Measurements from ENCODE around the gene FAM204A.

Gene FAM204A

DNA sequence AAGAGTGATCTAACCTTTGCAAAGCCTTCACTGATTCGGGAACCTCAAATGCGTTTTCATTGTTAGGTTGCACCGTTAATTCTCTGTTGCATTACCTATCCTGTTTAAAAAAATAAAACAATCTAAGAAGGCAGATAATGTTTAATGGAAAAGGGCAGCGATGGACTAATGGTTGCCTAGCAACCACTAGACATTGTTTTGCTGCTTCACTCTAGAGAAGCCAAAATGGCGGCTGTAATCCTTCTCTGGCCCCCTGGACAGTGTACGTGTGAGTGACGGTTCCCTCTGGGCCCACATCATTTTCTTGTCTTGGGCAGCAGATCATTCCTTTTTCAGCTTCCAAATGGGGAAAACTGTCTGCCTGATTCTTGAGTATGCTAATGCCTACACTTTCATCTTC is 43.3 kb downstream of the FAM204A start:
- no peaks in the 10 kb centered on the region for H4K20me1 ChIP-seq (ENCODE audit: insufficient read depth, low read length)
- no peaks in the 10 kb centered on the region for H3K4me1 ChIP-seq (ENCODE audit: insufficient read depth, low read length)
- no peak overlapping the region for H3K4me3 ChIP-seq (ENCODE audit: low read depth in 1 of 2, low read length in 2 of 2)
- H3K27me3 ChIP-seq (ENCODE audit: insufficient read depth, low read length, poor library complexity), result no peaks in the 10 kb centered on the region
- DNase-seq (no peak), ATAC-seq (ENCODE audit: insufficient read depth, low read depth) (no peak)
- no peak overlapping the region for H2AFZ ChIP-seq (ENCODE audit: low read depth, low read length)
- H3K27ac ChIP-seq (ENCODE audit: low read length), result no peak overlapping the region
- H3K36me3 ChIP-seq (ENCODE audit: insufficient read depth, low read length), result no peaks in the 10 kb centered on the region
- no peaks in the 10 kb centered on the region for H3K79me2 ChIP-seq (ENCODE audit: insufficient read depth, low read length)
- H3K9me3 ChIP-seq (ENCODE audit: insufficient read depth, low read length, severe bottlenecking), result no peaks in the 10 kb centered on the region
- TF ChIP-seq EZH2 (IDR thresholded peaks at IDR 0.05; ENCODE audit: borderline replicate concordance, low read depth, low read length, severe bottlenecking), result no peak
- TF ChIP-seq, protein P1, sequence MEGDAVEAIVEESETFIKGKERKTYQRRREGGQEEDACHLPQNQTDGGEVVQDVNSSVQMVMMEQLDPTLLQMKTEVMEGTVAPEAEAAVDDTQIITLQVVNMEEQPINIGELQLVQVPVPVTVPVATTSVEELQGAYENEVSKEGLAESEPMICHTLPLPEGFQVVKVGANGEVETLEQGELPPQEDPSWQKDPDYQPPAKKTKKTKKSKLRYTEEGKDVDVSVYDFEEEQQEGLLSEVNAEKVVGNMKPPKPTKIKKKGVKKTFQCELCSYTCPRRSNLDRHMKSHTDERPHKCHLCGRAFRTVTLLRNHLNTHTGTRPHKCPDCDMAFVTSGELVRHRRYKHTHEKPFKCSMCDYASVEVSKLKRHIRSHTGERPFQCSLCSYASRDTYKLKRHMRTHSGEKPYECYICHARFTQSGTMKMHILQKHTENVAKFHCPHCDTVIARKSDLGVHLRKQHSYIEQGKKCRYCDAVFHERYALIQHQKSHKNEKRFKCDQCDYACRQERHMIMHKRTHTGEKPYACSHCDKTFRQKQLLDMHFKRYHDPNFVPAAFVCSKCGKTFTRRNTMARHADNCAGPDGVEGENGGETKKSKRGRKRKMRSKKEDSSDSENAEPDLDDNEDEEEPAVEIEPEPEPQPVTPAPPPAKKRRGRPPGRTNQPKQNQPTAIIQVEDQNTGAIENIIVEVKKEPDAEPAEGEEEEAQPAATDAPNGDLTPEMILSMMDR (IDR thresholded peaks at IDR 0.05; ENCODE audit: borderline replicate concordance, extremely low read depth, low read length, poor library complexity, severe bottlenecking), result no peak
- H3K4me2 ChIP-seq (ENCODE audit: insufficient read depth, low read length), result no peak overlapping the region
- H3K9ac ChIP-seq (ENCODE audit: low read depth, low read length), result no peak overlapping the region

DNA sequence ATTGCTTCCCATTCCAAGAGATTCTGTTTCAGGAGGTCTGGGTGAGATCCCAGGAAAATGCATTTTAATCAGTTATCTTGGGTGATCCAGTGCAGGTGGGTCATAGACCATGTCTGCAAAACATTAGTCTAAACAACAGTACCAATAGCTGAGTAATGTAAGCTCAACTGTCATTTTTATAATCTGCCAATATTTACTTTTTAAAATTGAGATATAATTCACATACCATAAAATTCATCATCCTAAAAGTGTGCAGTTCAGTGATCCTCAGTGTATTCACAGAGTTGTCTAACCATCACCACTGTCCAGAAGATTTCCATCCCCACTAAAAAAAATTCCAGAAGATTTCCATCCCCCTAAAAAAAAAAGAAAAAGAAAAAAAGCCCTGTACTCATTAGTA is 51.0 kb downstream of the FAM204A start:
- ATAC-seq (ENCODE audit: insufficient read depth, low read depth) (no peak), DNase-seq (no peak)
- no peaks in the 10 kb centered on the region for H4K20me1 ChIP-seq (ENCODE audit: insufficient read depth, low read length)
- H3K9me3 ChIP-seq (ENCODE audit: insufficient read depth, low read length, severe bottlenecking), result no peaks in the 10 kb centered on the region
- TF ChIP-seq EZH2 (IDR thresholded peaks at IDR 0.05; ENCODE audit: borderline replicate concordance, low read depth, low read length, severe bottlenecking), result no peak
- TF ChIP-seq, protein P1 (IDR thresholded peaks at IDR 0.05; ENCODE audit: borderline replicate concordance, extremely low read depth, low read length, poor library complexity, severe bottlenecking), result no peak
- H3K27me3 ChIP-seq (ENCODE audit: insufficient read depth, low read length, poor library complexity), result peaks cover 15% of the 10 kb centered on the region
- H2AFZ ChIP-seq (ENCODE audit: low read depth, low read length), result no peak overlapping the region
- no peak overlapping the region for H3K4me3 ChIP-seq (ENCODE audit: low read depth in 1 of 2, low read length in 2 of 2)
- no peaks in the 10 kb centered on the region for H3K79me2 ChIP-seq (ENCODE audit: insufficient read depth, low read length)
- H3K36me3 ChIP-seq (ENCODE audit: insufficient read depth, low read length), result no peaks in the 10 kb centered on the region
- H3K4me1 ChIP-seq (ENCODE audit: insufficient read depth, low read length), result no peaks in the 10 kb centered on the region
- no peak overlapping the region for H3K27ac ChIP-seq (ENCODE audit: low read length)
- no peak overlapping the region for H3K9ac ChIP-seq (ENCODE audit: low read depth, low read length)
- H3K4me2 ChIP-seq (ENCODE audit: insufficient read depth, low read length), result no peak overlapping the region

DNA sequence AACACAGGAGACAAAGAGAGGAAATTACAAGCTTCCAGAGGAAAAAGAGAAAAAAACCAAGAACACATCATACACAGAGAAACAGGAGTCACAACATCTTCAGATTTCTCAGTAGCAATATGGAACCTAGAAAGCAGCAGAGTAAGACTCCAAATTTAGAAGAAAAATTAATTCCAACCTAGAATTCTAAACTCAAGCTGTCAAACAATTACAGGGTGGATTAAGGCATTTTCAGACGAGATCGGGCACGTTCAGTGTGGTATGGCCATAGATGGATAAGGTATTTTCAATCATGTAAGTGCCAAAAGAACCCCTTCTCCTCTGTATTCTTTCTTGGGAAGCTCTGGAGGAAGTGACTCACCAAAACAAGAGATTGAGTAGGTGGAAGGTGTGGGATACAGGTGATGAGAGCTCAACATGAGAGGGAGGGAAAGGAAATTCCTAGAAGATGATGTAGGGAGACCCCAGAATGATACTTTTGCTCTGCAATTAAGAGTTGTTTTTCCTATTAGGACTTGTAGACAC is 51.6 kb downstream of the FAM204A start:
- Histone ChIP-seq H3K79me2 (ENCODE audit: insufficient read depth, low read length) (no peaks in the 10 kb centered on the region), H3K36me3 (ENCODE audit: insufficient read depth, low read length) (no peaks in the 10 kb centered on the region), H3K27me3 (ENCODE audit: insufficient read depth, low read length, poor library complexity) (peaks cover 21% of the 10 kb centered on the region), H3K9ac (ENCODE audit: low read depth, low read length) (no peak overlapping the region), H3K27ac (ENCODE audit: low read length) (no peak overlapping the region), H3K9me3 (ENCODE audit: insufficient read depth, low read length, severe bottlenecking) (no peaks in the 10 kb centered on the region), H3K4me3 (ENCODE audit: low read depth in 1 of 2, low read length in 2 of 2) (no peak overlapping the region), H2AFZ (ENCODE audit: low read depth, low read length) (no peak overlapping the region), H3K4me2 (ENCODE audit: insufficient read depth, low read length) (no peak overlapping the region), H4K20me1 (ENCODE audit: insufficient read depth, low read length) (no peaks in the 10 kb centered on the region), H3K4me1 (ENCODE audit: insufficient read depth, low read length) (no peaks in the 10 kb centered on the region)
- no peak for DNase-seq
- TF ChIP-seq EZH2 (IDR thresholded peaks at IDR 0.05; ENCODE audit: borderline replicate concordance, low read depth, low read length, severe bottlenecking), result no peak
- TF ChIP-seq, protein P1 (IDR thresholded peaks at IDR 0.05; ENCODE audit: borderline replicate concordance, extremely low read depth, low read length, poor library complexity, severe bottlenecking), result no peak
- no peak for ATAC-seq (ENCODE audit: insufficient read depth, low read depth)
